ENCODE results near the gene WBP1.

DNA sequence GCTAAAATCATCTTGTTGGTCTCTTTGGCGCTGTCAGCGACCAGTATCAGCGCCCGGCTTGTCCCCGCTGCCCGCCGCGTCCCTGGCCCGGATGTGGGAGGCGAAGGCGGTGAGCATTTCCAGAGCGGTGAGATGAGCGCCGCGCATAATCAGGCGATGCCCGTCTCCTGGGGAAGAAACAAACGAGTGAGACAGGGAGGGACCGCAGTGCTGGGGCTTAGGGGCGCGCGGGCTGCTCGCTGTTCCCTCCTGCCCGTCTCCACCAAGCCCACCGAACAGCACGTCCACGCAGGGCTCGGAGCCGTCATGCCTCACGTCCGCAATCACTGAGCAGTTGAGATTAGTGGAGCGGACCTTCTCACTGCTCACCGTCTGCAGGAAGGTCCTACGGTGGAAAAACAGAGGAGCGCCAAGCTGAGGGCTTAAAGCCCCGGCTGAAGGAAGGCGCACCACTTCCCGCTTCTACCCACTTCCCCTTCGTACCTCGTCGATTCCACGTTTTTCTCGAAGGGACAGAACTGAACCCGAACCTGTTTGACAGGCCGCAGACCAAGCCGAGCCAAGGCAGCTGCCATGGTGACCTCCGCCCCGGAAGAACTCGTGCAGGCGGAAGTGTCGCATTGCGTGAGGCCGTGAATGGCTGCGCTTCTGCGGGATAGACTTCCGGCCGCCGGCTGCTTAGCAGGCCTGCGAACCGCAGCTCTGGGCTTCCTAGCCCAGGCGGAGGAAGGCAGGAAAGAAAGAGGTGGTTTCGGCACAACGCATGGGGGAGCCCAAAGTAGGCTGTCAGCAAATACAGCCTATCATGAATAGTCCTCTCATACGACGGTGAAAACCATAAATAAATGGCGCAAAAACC is 14.1 kb downstream of the WBP1 start, which contains the start of gene MRPL53:
- no peak for TF ChIP-seq EZH2 (IDR thresholded peaks at IDR 0.05; ENCODE audit: borderline replicate concordance, low read length)
- TF ChIP-seq, protein P1, sequence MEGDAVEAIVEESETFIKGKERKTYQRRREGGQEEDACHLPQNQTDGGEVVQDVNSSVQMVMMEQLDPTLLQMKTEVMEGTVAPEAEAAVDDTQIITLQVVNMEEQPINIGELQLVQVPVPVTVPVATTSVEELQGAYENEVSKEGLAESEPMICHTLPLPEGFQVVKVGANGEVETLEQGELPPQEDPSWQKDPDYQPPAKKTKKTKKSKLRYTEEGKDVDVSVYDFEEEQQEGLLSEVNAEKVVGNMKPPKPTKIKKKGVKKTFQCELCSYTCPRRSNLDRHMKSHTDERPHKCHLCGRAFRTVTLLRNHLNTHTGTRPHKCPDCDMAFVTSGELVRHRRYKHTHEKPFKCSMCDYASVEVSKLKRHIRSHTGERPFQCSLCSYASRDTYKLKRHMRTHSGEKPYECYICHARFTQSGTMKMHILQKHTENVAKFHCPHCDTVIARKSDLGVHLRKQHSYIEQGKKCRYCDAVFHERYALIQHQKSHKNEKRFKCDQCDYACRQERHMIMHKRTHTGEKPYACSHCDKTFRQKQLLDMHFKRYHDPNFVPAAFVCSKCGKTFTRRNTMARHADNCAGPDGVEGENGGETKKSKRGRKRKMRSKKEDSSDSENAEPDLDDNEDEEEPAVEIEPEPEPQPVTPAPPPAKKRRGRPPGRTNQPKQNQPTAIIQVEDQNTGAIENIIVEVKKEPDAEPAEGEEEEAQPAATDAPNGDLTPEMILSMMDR (conservative IDR thresholded peaks at IDR 0.05 in 1 of 2, IDR thresholded peaks at IDR 0.05 in 1 of 2; ENCODE audit: extremely low read depth in 1 of 2, insufficient read depth in 1 of 2, low read depth in 1 of 2, low read length in 2 of 2) = no peak
